Midbrain (tissue), 1 donor: ENCODE measurements around the gene SCFD2.
"Not testable (repeated sequence)": the region's sequence is repeated elsewhere in the genome, so short reads cannot be mapped to it uniquely, and the experiment has no call there.

Experiments used
- DNase-seq: peaks from one replicate; lab custom pipeline; 2025; lab: John Stamatoyannopoulos, UW

The SCFD2 gene

DNA sequence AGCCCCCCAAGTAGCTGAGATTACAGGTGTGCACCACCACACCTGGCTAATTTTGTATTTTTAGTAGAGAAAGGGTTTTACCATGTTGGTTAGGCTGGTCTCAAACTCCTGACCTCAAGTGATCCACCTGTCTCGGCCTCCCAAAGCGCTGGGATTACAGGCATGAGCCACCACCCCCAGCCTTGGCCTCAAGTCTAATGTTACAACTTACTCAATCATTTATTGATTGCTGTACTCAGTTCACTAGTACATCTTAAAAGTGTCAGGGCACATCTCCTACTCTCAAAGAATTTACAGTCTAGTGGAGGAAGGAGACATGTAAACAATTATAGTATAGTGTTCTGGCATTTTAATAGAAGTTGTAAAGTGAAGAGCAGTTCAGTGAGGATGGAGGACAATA, 19.5 kb downstream of the SCFD2 start:
- DNase-seq: not testable (repeated sequence)

GRCh38 chr4:53340145-53340544, 25.7 kb downstream of the SCFD2 start:
- DNase-seq: not testable (repeated sequence)

DNA sequence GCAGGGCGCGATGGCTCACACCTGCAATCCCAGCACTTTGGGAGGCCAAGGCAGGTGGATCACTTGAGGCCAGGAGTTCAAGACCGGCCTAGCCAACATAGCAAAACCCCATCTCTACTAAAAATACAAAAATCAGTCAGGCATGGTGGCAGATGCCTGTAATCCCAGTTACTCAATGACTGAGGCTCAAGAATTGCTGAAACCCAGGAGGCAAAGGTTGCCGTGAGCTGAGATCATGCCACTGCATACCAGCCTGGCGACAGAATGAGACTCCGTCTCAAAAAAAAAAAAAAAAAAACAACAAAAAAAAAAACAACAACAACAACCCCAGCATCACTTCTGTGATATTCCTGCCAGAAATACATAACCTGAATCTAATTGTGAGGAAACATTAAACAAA, 30.9 kb downstream of the SCFD2 start:
- DNase-seq: not testable (repeated sequence)

DNA sequence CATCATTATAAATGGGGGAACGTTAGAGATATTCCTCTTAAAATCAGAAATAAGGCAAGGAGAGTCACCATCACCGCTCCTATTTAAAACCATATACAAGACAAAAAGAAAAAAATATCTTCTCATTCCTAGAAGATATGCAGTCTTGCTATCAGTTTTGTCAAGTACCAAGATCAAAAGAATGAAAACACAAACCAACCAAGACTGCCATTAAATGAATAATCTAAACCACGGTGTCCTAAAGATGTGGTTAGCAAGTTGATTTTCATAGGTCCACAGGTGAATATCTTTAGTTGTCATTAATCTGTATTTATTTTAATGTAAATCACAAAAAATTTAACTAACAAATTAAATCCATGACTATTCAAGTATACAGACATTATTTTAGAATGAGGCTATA, 39.3 kb downstream of the SCFD2 start:
- DNase-seq: no peak

- no peak for DNase-seq
These were observed 43.2 kb downstream of the SCFD2 start for GRCh38 chr4:53322696-53323095.

DNA sequence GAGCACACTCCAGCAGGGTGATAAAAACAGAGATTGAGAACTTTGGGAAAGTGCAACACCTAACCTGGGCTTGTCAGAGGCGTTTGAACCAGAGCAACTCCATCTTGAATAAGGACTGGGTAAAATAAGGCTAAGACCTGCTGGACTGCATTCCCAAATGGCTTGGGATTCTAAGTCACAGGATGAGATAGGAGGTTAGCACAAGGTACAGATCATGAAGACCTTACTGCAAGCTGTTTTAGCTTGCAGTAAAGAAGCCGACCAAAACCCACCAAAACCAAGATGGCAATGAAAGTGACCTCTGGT, 43.9 kb downstream of the SCFD2 start:
- no peak for DNase-seq

DNA sequence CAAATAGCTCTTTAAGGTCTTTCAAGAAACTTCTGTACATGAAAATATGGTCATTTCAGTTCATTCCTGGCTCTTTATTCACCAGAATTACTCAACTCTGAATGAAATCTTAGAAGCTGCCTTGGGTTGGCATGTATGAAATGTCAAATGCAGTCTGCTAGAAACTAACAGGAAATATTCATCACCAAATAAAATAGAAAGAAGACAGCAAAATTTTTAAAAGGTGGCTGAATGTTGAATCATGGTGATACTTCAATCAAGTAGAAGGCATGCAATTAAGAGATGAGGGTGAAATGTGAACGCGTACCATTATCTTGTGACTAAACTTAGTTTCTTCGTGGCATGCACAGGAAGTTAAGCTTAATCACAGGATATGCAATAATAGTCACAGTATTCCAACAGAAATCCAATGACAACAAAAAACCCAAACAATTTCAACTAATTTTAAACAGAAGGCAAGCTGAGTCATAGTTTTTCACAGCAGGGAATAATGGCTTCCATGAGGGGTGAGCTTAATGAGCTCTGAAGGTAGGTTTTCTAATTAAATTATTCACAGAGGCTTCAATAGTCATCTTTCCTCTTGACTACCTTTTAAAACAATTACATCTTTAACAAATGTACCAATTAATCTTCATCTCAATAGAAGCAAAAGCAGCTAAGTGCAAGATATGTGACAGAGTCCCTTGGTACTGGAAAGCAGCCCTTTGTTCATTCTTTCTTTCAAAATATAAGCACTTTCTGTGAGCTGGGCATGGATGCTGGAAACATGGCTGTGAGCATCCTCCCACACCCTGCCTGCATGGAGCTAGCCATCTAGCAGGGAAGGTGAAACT, 44.5 kb downstream of the SCFD2 start:
- no peak for DNase-seq

GRCh38 chr4:53315300-53315699, 50.6 kb downstream of the SCFD2 start:
- DNase-seq: no peak

GRCh38 chr4:53314252-53314651, 51.6 kb downstream of the SCFD2 start:
- peak; percentile 2 for DNase-seq

DNA sequence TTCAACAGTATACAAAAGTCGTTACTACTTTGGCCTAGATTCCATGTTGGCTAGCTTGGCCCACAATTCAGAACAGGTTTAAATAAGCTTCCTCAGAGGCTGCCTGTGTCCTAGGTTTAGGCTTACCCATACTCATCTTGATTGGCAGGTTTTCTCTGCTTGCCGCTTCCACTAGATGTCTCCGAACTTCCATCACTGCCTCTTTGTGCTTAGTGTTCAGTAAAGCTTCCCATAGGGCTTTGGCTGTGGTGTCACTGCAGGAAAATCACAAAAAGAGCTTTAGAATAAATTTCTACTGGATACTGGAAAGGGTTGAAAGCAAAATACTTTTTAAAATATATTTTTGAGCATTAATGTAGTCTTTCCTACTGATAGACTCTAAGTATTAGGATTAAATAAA, 52.4 kb downstream of the SCFD2 start:
- peak; percentile 37 for DNase-seq

DNA sequence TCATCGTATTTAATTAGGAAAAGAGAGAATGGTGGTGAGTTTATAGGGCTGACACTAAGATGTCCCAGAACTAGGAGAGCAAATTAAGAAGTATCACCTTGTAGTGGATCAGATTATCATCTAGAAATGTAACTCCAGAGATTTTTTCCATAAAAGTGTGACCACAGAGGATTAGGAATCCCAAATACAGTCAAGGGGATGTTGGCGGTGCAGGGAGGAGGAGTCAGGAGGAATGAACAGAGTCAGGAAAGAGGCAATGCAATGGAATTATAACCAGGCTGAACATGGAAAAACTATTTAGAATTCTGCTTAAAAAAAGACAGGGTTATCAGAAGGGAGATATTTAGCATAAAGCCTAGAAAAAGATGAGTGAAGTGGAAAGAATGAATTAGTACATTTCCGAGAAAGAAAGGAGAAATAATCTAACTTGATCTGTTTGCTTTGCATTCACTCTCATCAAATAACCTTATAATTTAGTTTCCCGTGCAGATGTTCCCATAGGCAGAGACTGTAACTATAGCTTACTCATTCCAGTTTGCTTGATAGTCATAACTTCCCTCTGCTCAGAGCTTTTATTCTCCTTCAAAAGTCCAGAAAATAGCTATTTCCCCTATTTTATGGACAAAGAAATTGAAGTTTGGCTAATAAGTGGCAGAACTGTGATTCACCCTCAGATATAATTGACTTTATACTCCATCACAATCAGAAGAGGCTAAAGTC, 56.4 kb downstream of the SCFD2 start:
- DNase-seq: no peak

GRCh38 chr4:53307819-53308780, 57.8 kb downstream of the SCFD2 start:
- DNase-seq: no peak

- no peak for DNase-seq
These were observed 58.7 kb downstream of the SCFD2 start for GRCh38 chr4:53307210-53307609.

GRCh38 chr4:53306729-53307128, 59.1 kb downstream of the SCFD2 start:
- DNase-seq: no peak

GRCh38 chr4:53292209-53292608, 73.7 kb downstream of the SCFD2 start:
- not testable (repeated sequence) for DNase-seq

- no peak for DNase-seq
These were observed 84.4 kb downstream of the SCFD2 start for GRCh38 chr4:53281438-53281837.

- no peak for DNase-seq
These were observed 85.0 kb downstream of the SCFD2 start for GRCh38 chr4:53280846-53281245.

- no peak for DNase-seq
These were observed 91.1 kb downstream of the SCFD2 start for GRCh38 chr4:53274609-53275268.

DNA sequence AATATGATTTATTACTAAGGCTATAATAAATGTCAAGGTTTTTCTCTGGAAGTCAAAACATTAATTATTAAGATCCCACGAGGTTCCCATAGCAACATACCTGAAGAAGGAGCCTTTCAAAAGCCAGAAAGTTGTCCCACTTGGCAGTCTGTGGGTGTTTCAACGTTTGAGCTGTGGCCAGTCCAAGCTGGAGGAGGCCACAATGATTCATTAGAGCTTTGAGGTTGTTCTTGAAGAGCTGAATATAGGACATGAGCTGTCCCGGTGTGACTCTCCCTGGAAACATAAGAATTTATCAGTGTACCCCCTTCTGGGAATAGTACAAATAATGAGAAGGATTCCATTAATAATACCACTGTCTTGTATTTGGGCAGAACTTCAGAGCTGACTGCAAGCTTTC, 92.1 kb downstream of the SCFD2 start:
- no peak for DNase-seq

GRCh38 chr4:53267026-53267425, 98.8 kb downstream of the SCFD2 start:
- DNase-seq: no peak

DNA sequence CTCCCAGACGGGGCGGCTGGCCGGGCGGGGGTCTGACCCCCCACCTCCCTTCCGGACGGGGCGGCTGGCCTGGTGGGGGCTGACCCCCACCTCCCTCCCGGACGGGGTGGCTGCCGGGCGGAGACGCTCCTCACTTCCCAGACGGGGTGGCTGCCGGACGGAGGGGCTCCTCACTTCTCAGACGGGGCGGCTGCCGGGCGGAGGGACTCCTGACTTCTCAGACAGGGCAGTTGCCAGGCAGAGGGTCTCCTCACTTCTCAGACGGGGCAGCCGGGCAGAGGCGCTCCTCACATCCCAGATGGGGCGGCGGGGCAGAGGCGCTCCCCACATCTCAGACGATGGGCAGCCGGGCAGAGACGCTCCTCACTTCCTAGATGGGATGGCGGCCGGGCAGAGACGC, 109.9 kb downstream of the SCFD2 start:
- not testable (repeated sequence) for DNase-seq

DNA sequence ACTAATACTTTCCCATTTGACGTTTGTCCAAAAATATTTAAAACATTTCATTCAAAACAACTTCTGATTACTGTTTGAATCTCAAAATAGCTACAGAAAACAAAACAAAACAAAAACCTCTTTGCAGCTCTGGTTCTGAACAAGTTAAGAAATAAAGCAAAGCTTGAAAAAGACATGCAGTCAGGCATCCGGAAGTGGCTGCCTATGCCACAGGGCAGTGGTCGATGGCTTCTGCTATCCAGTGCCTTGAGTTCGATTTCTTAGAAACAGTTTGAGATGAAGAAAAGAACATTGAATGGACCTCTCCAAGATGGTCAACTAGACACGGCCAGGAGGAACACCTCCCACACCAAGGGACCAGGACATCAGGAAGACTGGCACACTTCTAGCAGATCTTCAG, 125.3 kb downstream of the SCFD2 start:
- DNase-seq: no peak
